NCI-H1105 treated with DMSO at 0.1 percent for 48 hours (cell line): ENCODE measurements around the gene RAB14.

Experiments used
- DNase-seq: peaks from one replicate; lab custom pipeline; 2025; lab: John Stamatoyannopoulos, UW

RAB14 gene

DNA sequence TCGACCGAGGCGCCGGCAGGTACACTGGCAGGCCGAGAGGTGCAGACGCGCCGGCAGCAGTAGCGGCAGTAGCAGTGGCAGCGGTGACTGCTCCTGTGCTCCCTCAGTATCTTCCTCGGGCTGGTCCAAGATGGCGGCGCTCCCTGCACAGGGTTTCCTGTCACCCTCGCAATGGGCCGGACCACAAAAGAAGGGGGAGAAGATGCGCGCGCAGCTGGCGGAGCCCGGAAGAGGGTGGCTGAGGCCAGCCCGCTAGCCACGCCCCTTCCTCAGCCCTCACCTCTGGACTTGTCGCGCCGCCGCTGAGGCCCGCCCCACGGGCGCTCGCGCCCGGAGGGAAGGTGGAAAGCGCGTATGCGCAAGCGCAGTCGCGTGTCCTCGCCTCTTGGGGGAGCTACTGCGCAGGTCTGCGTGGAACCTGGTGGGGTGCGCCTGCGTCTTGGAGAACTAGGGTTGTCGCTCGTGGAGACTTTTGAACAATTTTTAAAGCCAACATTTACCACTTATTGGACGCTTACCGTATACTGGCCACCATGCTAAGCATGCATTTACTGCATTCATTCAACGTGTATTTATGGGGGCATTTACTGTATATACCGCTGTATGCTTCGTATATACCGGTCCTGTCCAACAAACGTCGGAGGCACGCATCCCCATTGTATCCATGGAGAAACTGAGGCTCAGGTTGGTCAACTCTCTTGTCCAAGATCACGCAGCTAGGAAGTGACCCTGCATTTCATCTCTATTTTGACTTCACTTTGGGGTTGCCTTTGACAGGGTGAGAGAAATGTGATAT, at the start of gene RAB14:
Gene RAB14 (minus strand): TSS at position 132 of the 796 bp plus-strand sequence. CDS start 8,457 bp downstream, outside the sequence.
- peak; percentile 97 for DNase-seq

DNA sequence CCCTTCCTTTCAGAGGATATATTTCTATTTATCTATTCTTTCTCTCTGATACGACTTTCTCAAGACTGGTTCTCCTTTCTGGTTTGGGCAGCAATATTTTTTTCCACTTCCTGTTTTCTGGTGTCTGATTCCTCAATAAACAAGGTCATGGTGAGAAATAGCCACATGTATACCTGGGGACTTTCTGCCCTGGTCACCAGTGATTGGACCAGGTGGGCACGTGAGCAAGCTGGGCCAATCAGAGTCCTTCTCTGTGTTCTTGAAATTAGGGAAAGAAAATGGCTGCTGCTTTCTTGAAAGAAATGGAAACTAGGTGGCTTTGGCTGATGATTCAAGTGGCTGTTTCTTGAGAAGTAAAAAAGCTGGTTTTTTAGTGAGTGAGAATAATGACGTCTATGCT, 47.9 kb upstream of the RAB14 start:
- no peak for DNase-seq

DNA sequence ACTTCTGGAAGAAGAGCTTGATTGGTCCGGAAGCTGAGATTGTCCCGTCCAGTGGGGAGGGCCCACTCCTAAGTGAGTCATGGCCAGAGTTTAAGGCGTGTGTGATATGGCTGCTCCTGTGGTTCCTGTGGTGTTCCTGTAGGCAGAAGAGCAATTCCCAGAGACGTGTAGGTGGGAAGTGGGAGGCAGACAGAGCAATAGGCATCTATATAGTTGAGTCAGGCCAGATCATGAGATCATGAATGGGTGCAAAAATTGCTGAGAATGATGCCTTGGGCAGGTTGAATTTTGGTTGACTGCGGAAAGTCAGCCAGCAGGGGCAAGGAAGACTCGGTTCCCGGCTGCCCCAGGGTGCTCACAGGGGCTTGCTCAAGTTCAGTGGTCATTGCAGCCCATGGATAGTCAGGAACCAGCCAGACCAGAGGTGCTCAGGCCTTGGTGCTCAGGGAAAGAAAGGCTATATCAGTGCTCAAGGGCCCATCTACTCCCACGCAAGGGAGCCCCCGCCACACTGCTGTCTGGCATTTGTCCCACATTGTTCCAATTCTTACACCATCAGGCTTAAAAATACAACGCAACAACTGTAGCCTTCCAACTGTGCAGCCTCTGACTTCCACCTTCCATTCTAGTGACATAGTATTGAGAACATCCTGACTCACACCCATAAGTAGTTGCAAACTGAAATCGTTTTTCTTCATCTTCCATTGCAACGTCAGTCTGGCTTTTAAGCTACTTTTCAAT, 45.3 kb upstream of the RAB14 start:
- no peak for DNase-seq

DNA sequence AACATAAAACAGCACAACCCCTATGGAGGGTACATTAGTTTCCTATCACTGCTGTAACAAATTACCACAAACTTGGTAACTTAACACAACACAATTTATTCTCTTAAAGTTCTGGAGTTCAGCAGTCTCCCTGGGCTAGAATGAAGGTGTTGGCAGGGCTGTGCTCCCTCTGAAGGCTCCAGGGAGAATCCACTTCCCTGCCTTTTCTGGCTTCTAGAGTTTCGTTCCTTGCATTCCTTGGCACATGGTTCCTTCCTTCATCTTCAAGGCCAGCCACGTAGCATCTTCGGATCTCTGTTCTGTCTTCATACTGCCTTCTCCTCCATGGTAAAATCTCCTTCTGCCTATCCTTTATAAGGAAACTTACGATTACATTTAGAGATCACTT, 41.3 kb upstream of the RAB14 start:
- DNase-seq: no peak

DNA sequence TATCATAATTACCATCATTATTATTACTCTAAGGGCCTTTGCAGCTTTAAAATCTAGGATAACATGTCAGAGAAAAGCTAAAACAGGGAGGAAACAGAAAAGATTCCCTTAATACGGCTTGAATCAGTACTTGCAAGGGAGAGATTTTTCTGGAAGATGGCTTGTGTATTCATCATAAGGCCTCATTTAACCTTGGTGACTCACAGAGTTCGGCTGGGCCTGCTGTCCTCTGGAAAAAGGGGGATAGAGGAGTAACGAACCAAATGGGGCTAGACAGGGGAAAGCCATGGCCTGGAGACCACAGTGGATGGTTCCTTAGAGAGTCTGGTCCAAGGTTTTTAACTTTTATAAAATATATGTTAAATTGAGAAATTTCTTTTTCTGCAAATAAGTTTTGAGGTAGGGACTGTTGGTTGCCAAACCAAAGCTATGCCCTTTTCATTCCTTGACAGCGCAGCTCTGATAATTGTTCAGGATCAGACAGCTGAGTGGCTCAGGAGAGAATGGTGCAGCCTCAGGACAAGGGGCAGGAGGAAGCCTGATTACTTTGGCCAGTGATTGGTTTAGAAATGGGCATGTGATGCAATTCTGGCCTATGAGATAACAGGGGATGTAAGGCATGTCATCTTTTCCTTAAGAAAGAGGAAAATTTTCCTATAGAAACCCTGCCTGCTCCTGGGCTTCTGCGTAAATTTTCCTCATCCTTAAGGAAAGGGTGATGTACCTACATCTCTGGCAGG, 40.7 kb upstream of the RAB14 start:
- no peak for DNase-seq

DNA sequence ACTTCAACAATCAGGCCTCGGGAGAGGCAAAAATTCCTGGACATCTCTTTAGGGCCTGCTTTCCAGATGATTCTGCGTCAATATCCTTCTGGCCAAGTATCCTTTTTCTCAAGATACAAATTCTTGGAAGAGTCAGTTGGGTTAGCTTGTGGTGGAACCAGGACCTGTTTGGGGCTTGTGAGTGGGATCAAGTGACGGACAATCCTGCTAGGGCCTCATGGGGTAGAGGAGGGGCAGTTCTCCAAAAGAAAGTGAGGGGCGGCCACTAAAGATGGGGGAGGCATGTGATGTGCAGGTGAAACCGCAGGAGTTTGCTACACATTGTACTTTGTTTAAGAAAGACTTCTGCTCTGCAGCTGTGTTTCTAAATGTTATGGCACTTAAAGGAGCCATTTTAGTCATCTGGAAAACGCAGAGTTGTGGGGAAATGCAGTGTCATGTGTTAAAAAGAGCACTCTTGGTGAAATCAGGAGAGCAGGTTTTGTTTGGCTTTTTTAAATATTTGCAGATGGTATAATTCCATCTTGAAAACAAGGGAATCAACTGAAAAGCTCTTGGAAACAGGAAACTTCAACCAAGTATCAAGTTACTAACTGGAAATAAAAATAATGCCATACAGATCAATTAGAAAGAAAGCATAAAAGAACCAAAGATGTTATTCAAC, 38.9 kb upstream of the RAB14 start:
- DNase-seq: no peak

DNA sequence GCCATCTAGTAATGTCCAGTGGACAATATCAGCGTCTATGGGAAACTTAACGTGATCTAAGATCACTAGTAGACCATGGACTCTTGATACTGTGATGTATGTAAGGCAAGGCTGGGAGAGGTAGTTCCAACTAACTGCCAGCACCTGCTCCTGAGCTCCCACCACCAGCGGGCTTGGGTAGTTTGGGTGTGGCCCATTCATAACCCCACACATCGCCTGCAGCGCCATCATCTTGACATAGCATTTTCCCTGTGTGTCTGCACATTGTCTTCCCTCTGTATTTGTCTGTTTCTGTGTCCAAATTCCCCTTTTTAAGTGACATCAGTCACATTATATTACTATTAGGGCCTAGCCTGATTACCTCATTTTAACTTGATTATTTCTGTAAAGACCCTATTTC, 38.2 kb upstream of the RAB14 start:
- DNase-seq: no peak

DNA sequence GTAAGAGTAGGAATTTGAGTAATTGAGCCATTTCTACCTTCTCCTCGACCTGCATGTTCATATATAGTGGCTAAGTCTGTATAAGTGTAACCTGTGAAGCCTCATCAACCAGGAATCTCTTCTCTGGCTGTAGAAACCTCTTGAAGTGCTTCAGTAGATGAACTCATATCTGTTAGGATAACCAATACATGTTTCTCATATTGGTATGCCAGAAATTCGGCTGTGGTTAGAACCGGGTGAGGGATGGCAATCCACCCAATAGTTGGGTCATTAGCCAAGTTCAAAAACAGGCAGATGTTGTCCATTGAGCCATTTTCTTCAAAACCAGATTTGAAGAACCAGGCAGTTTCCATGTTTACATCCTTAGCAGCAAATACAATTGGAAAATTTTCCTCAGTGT, 37.4 kb upstream of the RAB14 start:
- no peak for DNase-seq

DNA sequence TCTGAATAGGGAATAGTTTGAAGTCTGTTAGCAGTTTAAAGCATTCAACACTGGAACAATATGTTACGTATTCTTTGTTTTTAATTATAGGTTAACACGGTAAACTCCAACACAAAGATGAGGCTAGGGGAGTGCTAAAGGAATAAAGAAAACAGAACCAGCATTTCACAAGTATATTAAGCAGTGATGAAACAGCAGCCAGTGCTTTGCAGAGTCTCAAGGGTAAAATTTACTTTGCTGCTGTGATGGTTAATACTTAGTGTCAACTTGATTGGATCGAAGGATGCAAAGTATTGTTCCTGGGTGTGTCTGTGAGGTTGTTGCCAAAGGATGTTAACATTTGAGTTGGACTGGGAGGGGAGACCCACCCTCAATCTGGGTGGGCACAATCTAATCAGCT, 36.2 kb upstream of the RAB14 start:
- DNase-seq: no peak

DNA sequence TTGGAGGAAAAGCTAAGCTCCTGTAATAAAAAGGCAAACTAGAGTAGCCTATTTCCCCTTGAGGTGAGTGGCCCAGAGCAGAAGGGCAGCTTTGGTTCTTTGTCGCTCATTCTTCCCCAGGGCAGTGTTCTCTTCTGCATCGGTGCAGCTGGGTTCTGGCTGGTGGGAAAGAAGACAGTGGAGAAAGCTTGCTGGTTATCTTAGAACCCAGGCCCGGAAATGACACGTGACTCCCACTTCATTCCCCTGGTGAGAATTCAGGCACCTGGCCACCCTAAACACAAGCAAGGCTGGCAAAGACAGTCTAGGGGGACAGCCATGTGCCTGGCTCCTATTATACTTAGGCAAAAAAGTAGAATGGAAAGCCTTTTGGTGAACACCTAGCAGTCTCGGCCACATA, 33.8 kb upstream of the RAB14 start:
- no peak for DNase-seq

DNA sequence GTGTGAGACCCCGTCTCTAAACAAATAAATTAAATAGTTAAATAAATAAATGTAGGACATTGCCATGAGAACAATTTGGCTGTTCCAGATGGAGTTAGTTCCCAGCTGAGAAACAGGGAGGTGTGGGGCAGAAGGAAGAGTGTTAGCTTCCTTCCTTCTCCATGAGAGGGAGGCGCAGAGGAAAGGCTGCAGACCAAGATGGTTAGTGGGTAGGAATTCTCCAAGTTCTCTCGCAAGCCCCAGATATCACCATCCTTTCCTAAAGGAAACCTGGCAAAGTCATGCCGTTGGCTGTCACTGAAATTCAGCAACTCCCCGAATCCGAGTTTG, 33.1 kb upstream of the RAB14 start:
- DNase-seq: no peak

DNA sequence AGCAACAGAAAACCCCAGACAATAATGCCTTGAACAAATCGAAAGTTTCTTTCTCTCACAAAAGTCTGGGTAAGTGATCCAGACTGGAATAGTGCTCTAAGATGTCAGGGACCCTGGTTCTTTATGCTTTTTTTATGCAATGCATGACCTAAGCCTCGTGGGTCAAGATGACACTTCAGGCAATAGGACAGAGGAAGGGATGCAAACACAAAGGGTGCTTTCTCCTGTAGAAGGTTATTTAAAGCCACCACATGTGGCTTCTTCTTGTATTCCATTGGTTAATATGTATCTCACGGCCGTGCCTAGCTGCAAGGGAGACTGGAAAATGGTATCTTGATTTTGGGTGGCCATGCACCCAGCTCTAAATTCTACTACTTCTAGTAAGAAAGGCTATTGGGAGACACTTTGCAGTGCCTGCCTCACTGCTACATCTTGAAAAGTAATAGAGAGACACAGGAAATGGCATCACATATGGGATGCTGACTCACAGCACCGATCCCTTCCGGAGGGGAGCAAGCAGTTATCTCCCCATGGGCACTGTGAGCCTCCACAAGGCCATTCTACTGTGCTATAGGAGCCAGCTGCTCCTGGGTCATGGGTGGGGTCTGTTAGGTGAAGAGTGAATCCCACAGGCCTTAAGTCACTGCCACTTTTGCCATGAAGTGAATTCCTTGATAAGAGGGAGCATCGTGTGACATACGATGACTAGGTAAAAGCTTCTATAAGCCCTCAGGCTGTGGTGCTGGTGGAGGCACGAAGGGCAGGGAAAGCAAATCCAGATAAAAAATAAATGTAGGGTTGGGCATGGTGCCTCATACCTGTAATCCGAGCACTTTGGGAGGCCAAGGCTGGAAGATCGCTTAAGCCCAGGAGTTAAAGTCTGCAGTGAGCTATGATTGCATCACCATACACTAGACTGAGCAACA, 32.5 kb upstream of the RAB14 start:
- DNase-seq: no peak

DNA sequence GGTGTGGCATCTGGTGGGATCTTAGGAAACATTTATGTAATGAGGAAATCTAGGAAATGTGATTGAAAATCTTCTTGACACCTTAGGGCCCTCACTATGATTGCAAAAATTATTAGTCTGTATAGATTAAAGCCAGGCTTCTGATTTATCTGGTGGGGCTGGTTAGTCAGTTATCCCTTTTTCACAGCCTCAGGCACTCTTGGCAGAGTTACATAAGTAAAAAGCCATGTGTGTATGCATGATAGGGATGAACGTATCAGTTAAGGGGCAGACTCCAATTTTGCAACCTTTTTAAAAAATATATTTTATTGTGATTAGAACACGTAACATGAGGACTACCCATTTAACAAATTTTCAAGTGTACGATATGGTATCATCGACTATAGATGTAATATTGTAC, 30.6 kb upstream of the RAB14 start:
- DNase-seq: no peak

DNA sequence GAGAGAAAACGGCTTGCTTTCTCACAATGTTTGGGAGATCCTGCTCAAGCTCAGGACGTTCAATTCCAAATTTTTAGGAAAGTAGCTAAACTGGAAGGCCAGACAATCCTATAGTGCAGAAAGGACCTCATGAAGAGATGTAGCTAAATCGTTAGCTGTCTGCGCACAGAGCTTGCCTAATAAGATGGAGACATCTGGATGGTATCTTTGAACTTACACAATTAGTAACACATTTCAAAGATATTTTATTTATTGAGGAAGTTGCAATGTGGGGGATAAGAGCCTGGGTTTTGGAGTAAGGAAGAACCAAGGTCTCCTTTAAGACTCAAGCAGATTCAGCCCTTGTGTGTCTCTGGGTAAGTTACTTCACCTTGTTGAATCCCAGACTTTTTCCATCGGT, 28.6 kb upstream of the RAB14 start:
- DNase-seq: no peak

DNA sequence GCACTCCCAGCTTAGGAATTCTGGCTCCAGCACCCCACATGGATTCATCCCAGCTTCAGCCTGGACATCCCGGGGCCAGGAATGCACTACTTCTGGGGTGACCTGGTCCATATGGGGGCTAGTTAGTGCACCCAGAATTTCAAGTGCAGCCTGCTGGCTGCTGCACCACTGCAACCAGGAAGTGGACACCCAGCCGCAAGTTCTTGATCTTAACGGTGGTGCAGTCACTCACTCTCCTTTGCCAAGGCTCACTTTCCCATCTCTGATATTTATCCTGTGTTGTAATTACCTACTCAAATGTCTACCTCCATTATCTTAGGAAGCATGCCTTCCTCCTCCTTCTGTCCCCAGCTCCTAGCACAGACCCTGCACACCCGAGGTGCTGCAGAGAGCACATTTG, 26.2 kb upstream of the RAB14 start:
- DNase-seq: no peak

DNA sequence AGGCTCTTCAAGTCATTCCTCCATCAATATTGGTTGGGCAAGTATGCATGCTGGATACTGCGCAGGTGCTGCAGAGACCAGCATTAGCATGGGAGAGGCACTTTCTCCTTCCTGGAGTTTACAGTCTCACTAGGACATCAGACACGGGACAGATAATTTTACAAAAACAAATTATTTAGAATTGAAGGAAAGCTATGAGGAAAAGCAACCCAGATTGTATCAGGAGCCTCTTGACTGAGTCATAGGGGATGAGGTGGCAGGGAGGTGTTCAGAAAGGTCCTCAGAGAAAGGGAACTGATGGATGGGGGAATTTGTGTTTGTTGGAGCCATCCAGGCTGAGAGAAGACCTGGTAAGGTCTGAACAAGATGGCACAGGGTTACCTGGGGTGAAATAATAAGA, 24.5 kb upstream of the RAB14 start:
- DNase-seq: no peak

DNA sequence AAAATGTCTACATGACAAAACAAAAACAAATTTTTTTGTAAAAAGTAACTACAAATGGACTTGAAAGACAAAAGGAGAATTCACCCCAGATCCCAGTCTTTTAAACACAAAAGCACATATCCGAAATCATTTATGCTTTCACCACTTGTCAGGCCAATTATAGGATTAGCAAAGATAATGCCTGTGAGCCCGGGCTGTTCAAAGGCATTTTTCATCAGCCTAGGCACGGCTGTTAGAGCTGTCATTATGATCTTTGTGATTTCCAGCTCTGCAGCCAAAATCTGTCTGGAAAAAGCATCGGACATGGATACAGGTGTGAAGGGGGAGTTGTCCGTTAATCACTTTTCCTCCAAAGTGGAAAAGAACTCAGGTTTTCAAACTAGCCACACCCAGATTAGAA, 23.6 kb upstream of the RAB14 start:
- DNase-seq: no peak

DNA sequence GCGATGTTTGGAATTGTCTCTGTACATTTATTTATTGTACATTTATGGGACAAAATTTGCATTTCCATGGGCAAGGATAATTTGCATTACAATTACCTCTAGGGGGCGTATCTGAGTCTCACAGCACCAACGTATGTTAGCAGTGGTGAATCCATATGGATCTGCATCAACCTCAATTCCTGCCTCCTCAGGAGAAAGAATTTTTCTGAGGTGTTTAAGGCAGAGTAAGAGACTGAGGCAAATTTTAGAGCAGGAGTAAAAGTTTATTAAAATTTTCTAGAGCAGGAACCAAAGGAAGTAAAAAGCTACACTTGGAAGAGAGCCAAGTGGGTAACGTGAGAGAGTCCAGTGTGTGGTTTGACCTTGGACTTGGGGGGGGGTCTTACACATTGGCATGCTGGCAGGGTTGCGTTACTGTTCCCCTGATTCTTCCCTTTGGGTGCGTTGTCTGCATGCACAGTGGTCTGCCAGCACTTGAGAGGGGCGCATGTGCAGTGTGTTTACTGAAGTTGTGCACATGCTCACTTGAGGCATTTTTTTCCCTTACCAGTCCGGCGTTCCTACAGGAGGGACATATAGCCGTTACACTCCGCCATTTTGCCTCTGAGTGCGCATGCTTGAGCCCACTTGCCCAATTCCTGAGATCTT, 21.0 kb upstream of the RAB14 start:
- peak; percentile 20 for DNase-seq

DNA sequence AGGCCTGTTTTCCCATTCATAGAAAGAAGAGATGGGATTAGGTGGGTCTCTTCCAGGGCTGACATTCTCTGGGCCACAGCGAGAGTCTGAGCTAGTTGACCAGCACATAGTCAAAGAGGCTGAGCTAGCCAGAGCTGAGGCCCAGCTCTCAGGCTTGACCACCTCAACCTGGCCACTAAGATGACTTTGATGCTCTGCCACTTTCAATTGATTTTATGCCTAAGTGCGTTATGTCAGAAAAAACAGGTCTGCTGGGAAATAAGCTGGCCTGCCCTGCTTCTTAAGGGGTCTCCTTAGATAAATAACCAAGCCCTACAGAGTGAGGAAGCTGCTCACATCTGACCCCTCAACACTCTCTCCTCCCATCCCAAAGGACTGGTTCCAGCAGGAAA, 20.0 kb upstream of the RAB14 start:
- DNase-seq: no peak

DNA sequence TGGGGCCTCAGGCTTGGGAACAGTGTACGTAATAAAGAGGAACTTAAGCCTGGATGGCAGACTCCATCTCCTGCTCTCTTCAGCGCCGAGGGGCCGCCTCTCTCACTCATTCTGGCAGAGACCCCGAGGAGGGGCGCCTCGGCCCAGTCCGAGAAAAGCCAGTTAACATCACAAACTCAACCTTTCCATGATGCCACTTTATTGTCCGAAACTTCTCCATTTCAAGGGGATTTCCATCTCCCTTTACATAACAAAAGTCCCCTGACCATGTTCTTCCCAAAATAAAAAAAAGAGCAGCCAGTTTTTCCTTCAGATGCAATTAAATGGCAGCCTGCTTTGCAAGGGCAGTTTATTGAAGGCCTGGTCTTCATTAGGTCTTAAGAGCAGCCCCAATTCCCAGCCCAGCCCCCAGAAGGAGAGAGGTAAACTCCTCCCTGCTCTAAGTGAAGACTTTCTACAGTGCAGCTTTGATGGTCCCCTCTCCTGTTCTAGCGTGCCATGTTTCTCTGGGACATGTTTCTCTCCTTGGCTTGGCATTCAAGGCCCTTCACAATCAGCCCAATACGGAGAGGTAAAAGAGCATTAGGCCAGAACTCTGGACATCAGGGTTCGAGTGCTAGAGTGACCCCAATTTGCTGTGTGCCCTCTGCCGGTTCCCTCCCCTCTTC, 19.5 kb upstream of the RAB14 start:
- DNase-seq: no peak
